GM19023 (cell line): Measurements from ENCODE around the gene XRCC5.
A peak's percentile ranks its signal among the peaks of the same experiment; 100 is the strongest.
"Not testable (repeated sequence)": the region's sequence is repeated elsewhere in the genome, so short reads cannot be mapped to it uniquely, and the experiment has no call there.

Experiments
- ATAC-seq: cut with Tn5 transposase; IDR thresholded peaks from one replicate; pipeline ENCODE4 v1.9.1; 2021; ENCODE audit warnings: mild to moderate bottlenecking, moderate library complexity; ENCODE audit not compliant: unreplicated experiment

The XRCC5 gene

GRCh38 chr2:216192181-216192580 lies 83.0 kb downstream of the XRCC5 start:
- no peak for ATAC-seq

GRCh38 chr2:216192931-216193330 lies 83.8 kb downstream of the XRCC5 start:
- ATAC-seq = no peak

- ATAC-seq = no peak
These were observed 84.9 kb downstream of the XRCC5 start for GRCh38 chr2:216194013-216194412.

- ATAC-seq = no peak
These were observed 85.4 kb downstream of the XRCC5 start for GRCh38 chr2:216194561-216194960.

GRCh38 chr2:216195565-216196029 lies 86.4 kb downstream of the XRCC5 start:
- ATAC-seq = no peak

- no peak for ATAC-seq
These were observed 92.7 kb downstream of the XRCC5 start for GRCh38 chr2:216201692-216202306.

- no peak for ATAC-seq
These were observed 93.6 kb downstream of the XRCC5 start for GRCh38 chr2:216202626-216203250.

GRCh38 chr2:216205486-216205885 lies 96.3 kb downstream of the XRCC5 start:
- no peak for ATAC-seq

- peak; percentile 70 for ATAC-seq
These were observed 97.0 kb downstream of the XRCC5 start for GRCh38 chr2:216206041-216206703.

GRCh38 chr2:216206821-216207220 lies 97.7 kb downstream of the XRCC5 start:
- ATAC-seq = peak; percentile 12

GRCh38 chr2:216208661-216209060 lies 99.5 kb downstream of the XRCC5 start:
- not testable (repeated sequence) for ATAC-seq

- ATAC-seq = no peak
These were observed 101.8 kb downstream of the XRCC5 start for GRCh38 chr2:216210701-216211540.

GRCh38 chr2:216211614-216212145 lies 102.5 kb downstream of the XRCC5 start:
- no peak for ATAC-seq

GRCh38 chr2:216214768-216215167 lies 105.6 kb downstream of the XRCC5 start:
- ATAC-seq = no peak

- no peak for ATAC-seq
These were observed 106.7 kb downstream of the XRCC5 start for GRCh38 chr2:216215658-216216390.

- no peak for ATAC-seq
These were observed 108.1 kb downstream of the XRCC5 start for GRCh38 chr2:216216951-216217903.

- no peak for ATAC-seq
These were observed 108.7 kb downstream of the XRCC5 start for GRCh38 chr2:216217904-216218260.

GRCh38 chr2:216219861-216220260 lies 110.7 kb downstream of the XRCC5 start:
- ATAC-seq = no peak

GRCh38 chr2:216220976-216221375 lies 111.8 kb downstream of the XRCC5 start:
- no peak for ATAC-seq
